Breast epithelium (tissue), 4 donors: ENCODE measurements around the gene WDR93. TPM values are rescaled to one million over a fixed set of nuclear protein-coding genes. Genes with fewer than 3 reads are reported as not detected.

Experiments
- DNase-seq, 2 donors: peaks; one replicate each; pipeline ENCODE4 v3.0.0-alpha.2; 2019; ENCODE audit warnings: low spot score in 2 of 2
- H3K27ac ChIP-seq, 2 donors: fragments of 200-600 bp; sonication (generic) in 1 of 2; one replicate each; pipeline ENCODE4 v1.5.1; 2016 to 2019; ENCODE audit warnings: mild to moderate bottlenecking in 1 of 2
- H3K27me3 ChIP-seq, 2 donors: fragments of 200-600 bp; sonication (generic) in 1 of 2; one replicate each; pipeline versions ENCODE4 v1.5.1 to v1.6.0; 2017 to 2019; ENCODE audit warnings: control low read depth in 1 of 2, mild to moderate bottlenecking in 1 of 2
- H3K36me3 ChIP-seq: fragments of 200-600 bp; one replicate; pipeline ENCODE4 v1.5.1; 2019
- H3K4me1 ChIP-seq, 2 donors: fragments of 200-600 bp; sonication (generic); one replicate each; pipeline ENCODE4 v1.5.1; 2016 to 2019; ENCODE audit warnings: control low read depth in 1 of 2
- H3K4me3 ChIP-seq, 3 donors: fragments of 200-600 bp; sonication (generic); 1 replicate in 2 of 3; 2 replicates in 1 of 3; pipeline ENCODE4 v1.5.1; 2016 to 2019; ENCODE audit warnings: mild to moderate bottlenecking in 3 of 3, moderate library complexity in 2 of 3
- H3K9me3 ChIP-seq, 2 donors: fragments of 200-600 bp; sonication (generic) in 1 of 2; one replicate each; pipeline ENCODE4 v1.5.1; 2016 to 2019; ENCODE audit warnings: control low read depth in 1 of 2
- CTCF ChIP-seq, 3 donors: fragments of 450-650 bp; IDR thresholded peaks; one replicate each; pipeline ENCODE4 v1.5.1; 2016 to 2017; ENCODE audit warnings: antibody characterized with exemption in 3 of 3, mild to moderate bottlenecking in 3 of 3, moderate library complexity in 3 of 3
- POLR2A ChIP-seq: fragments of 450-650 bp; IDR thresholded peaks from one replicate; pipeline ENCODE4 v1.6.1; 2016; ENCODE audit warnings: antibody characterized with exemption, mild to moderate bottlenecking, moderate library complexity
- POLR2AphosphoS5 ChIP-seq, 3 donors: sonication (generic); formaldehyde crosslinking; IDR thresholded peaks; one replicate each; pipeline ENCODE4 v1.6.1; 2017; ENCODE audit warnings: antibody characterized with exemption in 3 of 3
- intact Hi-C: fragments of 100-400 bp; cut with DNase I; formaldehyde crosslinking; loops from one replicate; pipeline ENCODE4 v1.15.1; 2023; ENCODE audit warnings: low total_unique reads
- total RNA-seq, 3 donors: library from RNA; depleted of rRNA; stranded (reverse); fragments of >200 nt; gene quantifications; one replicate each; pipeline ENCODE4 v1.1.0, GENCODE V29; 2016

Gene WDR93
- 1 to 10 TPM in 1 of 3 donors, under 1 TPM in 2; 0.80 to 1.0 (median 0.98) TPM for total RNA-seq

- peak within 1 kb of the TSS; percentile 69 to 95 (median 89) for H3K4me3 ChIP-seq
- peak within 1 kb of the TSS; percentile 86 to 88 for H3K27ac ChIP-seq
- H3K36me3 ChIP-seq, result no peaks in the 10 kb centered on the region
- peak; percentile 50 for TF ChIP-seq POLR2A
- peak; percentile 29 to 87 (median 61) for TF ChIP-seq POLR2AphosphoS5 (IDR thresholded peaks at IDR 0.05)
- no peak for TF ChIP-seq CTCF (IDR thresholded peaks at IDR 0.05)
- DNase-seq, result peak; percentile 74 to 81
- H3K27me3 ChIP-seq, result no peaks in the 10 kb centered on the region
- H3K4me1 ChIP-seq, result peaks cover 0 to 8% of the 10 kb centered on the region in 2 donors
- intact Hi-C loops, result no loop called here
- H3K9me3 ChIP-seq, result no peaks in the 10 kb centered on the region
Observed at GRCh38 chr15:89690276-89691218, at the start of gene WDR93, which contains the start of gene PEX11A. TSS of gene WDR93 (plus strand) at chr15:89690811. CDS start at chr15:89701747, 10,936 bp downstream. TSS of gene PEX11A (minus strand) at chr15:89690754. CDS start at chr15:89690632, 122 bp downstream.

- H3K36me3 ChIP-seq, result no peaks in the 10 kb centered on the region
- H3K27ac ChIP-seq, result no peak overlapping the region
- no peak overlapping the region for H3K4me3 ChIP-seq
- no peak for TF ChIP-seq POLR2A
- TF ChIP-seq CTCF (IDR thresholded peaks at IDR 0.05), result no peak
- no peak for TF ChIP-seq POLR2AphosphoS5 (IDR thresholded peaks at IDR 0.05)
- H3K27me3 ChIP-seq, result no peaks in the 10 kb centered on the region
- H3K9me3 ChIP-seq, result no peaks in the 10 kb centered on the region
- intact Hi-C loops, result loop anchor here (10.0 kb wide), 1 partner anchor 114 kb away; the partner anchor contains the start of gene MESP1
- no peak for DNase-seq
- H3K4me1 ChIP-seq, result no peaks in the 10 kb centered on the region
Observed at GRCh38 chr15:89641053-89641452, 49.6 kb upstream of the WDR93 start.

- Histone ChIP-seq H3K4me3 (no peak overlapping the region), H3K27me3 (no peaks in the 10 kb centered on the region), H3K27ac (no peak overlapping the region), H3K9me3 (no peaks in the 10 kb centered on the region), H3K36me3 (no peaks in the 10 kb centered on the region), H3K4me1 (no peaks in the 10 kb centered on the region)
- DNase-seq, result no peak
- TF ChIP-seq POLR2A (no peak), CTCF (IDR thresholded peaks at IDR 0.05) (no peak), POLR2AphosphoS5 (IDR thresholded peaks at IDR 0.05) (no peak)
- intact Hi-C loops, result loop anchor here (10.0 kb wide), 1 partner anchor 113 kb away; the partner anchor contains the start of gene MESP1
Observed at GRCh38 chr15:89642106-89642505, 48.5 kb upstream of the WDR93 start.

DNA sequence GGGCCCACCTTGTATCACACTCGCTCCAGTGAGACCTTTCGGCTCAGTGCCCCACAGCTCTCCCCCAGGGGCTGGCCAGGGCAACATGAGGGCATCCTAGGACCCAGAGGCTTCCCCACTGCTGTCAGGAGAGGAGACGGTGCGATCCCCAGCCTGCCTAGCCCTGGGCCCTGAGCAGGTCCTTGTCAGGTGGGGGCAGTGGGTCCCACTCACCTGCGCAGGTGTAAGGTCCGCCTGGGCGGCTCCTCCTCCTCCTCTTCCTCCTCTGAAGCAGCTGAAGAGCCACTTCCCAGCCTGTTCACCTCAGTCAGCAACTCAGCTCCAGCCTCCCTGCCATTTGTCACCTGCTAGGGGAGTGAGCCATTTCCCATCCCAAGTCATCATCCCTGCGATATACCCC, 44.9 kb upstream of the WDR93 start:
- H3K27me3 ChIP-seq, result no peaks in the 10 kb centered on the region
- H3K4me3 ChIP-seq, result no peak overlapping the region
- intact Hi-C loops, result loop anchor here (10.0 kb wide), 1 partner anchor 109 kb away; the partner anchor contains the start of gene MESP1
- H3K4me1 ChIP-seq, result no peaks in the 10 kb centered on the region
- H3K36me3 ChIP-seq, result no peaks in the 10 kb centered on the region
- H3K27ac ChIP-seq, result no peak overlapping the region
- no peaks in the 10 kb centered on the region for H3K9me3 ChIP-seq
- DNase-seq, result no peak
- no peak for TF ChIP-seq POLR2A
- TF ChIP-seq POLR2AphosphoS5 (IDR thresholded peaks at IDR 0.05), result no peak
- TF ChIP-seq CTCF (IDR thresholded peaks at IDR 0.05), result no peak
